GM23248 (cell line): ENCODE data around the gene CALN1.

Source experiments
- EZH2 ChIP-seq: fragments of 200-600 bp; sonication (generic); IDR thresholded peaks from 2 replicates; pipeline ENCODE4 v1.6.1; 2018; ENCODE audit warnings: antibody characterized with exemption, mild to moderate bottlenecking; ENCODE audit not compliant: insufficient read depth, poor library complexity, severe bottlenecking
- EZH2phosphoT487 ChIP-seq: fragments of 200-600 bp; sonication (generic); IDR thresholded peaks from 2 replicates; pipeline ENCODE4 v1.6.1; 2018; ENCODE audit warnings: antibody characterized with exemption, moderate library complexity, mild to moderate bottlenecking, low read depth; ENCODE audit not compliant: insufficient read depth

DNA sequence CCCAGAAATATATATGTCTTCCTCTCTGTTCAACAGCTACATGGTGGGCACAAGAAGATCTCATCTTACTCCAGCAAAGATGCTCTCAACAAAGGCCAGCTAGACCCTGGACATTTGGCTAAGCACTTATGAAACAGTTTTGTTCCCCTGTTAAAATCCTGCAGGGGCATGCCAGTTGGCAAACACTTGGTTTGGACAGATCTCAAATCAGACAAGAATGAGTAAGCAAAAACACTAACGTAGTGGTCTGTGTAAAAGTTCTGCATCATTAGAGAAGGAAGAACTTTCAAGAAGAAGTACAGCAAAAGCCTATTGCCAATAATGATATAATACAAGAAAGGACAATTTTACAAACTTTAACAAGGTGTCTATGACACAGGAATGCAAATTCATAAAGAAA, 125.6 kb downstream of the CALN1 start:
- TF ChIP-seq EZH2, result no peak
- TF ChIP-seq EZH2phosphoT487, result no peak
